Transverse colon (tissue), 4 donors: ENCODE data around the gene DLG2.

Source experiments
- EP300 ChIP-seq: sonication (generic); formaldehyde crosslinking; IDR thresholded peaks from one replicate; pipeline ENCODE4 v1.6.1; 2017; ENCODE audit warnings: antibody characterized with exemption, low read depth
- POLR2A ChIP-seq: fragments of 450-650 bp; IDR thresholded peaks from one replicate; pipeline ENCODE4 v1.6.1; 2016; ENCODE audit warnings: antibody characterized with exemption, mild to moderate bottlenecking, moderate library complexity
- POLR2AphosphoS5 ChIP-seq, 3 donors: sonication (generic); formaldehyde crosslinking; IDR thresholded peaks; one replicate each; pipeline ENCODE4 v1.6.1; 2016; ENCODE audit warnings: antibody characterized with exemption in 3 of 3
- TF ChIP-seq, protein P1 (sequence below), 5 experiments: fragments of 200-600 bp in 3 of 5; fragments of 450-650 bp in 2 of 5; sonication (generic) in 3 of 5; IDR thresholded peaks; 1 replicate in 2 of 5; 2 replicates in 3 of 5; pipeline ENCODE4 v1.5.1; 2016 to 2017; ENCODE audit warnings: antibody characterized with exemption in 5 of 5, inconsistent platforms in 3 of 5, mild to moderate bottlenecking in 2 of 5, moderate library complexity in 1 of 5

DNA sequence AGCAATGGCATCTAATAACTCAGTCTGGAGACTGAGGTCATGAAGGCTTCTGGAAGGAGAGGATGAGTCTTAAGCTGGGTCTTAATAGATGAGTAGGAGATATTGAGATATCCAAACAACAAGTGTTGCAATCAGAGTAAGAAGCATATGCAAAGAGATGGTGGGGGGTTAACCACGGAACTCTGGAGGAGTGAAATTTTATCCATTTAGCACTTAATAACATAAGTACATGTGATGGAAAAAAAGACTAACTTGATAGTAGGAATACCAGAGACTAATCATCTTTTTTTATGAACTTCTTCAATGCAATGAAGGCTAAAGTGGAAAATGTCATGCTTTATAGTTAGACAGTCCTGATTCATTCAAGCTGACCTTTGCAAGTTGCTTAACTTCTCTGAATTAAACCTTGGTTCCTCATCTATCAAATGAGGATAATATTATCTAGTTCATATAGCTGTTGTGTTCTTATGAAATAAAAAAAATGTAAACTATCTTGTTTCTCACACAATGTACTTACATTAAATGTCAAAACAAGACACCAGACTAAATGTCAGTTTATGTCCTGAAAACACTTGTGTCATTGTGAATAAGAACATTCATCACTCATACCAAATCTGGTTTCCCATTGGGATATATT, 1937.9 kb downstream of the DLG2 start:
- TF ChIP-seq POLR2AphosphoS5 (IDR thresholded peaks at IDR 0.05): no peak
- TF ChIP-seq, protein P1, sequence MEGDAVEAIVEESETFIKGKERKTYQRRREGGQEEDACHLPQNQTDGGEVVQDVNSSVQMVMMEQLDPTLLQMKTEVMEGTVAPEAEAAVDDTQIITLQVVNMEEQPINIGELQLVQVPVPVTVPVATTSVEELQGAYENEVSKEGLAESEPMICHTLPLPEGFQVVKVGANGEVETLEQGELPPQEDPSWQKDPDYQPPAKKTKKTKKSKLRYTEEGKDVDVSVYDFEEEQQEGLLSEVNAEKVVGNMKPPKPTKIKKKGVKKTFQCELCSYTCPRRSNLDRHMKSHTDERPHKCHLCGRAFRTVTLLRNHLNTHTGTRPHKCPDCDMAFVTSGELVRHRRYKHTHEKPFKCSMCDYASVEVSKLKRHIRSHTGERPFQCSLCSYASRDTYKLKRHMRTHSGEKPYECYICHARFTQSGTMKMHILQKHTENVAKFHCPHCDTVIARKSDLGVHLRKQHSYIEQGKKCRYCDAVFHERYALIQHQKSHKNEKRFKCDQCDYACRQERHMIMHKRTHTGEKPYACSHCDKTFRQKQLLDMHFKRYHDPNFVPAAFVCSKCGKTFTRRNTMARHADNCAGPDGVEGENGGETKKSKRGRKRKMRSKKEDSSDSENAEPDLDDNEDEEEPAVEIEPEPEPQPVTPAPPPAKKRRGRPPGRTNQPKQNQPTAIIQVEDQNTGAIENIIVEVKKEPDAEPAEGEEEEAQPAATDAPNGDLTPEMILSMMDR (IDR thresholded peaks at IDR 0.05): no peak
- no peak for TF ChIP-seq POLR2A
- TF ChIP-seq EP300: no peak
